Epithelial cell of proximal tubule (primary cell): ENCODE results near the gene UBE2O. TPM values are rescaled to one million over a fixed set of nuclear protein-coding genes. Genes with fewer than 3 reads are reported as not detected.
A peak's percentile ranks its signal among the peaks of the same experiment; 100 is the strongest.

Source experiments
- DNase-seq: peaks from one replicate; pipeline ENCODE4 v3.0.0-alpha.2; 2011; ENCODE audit warnings: low read depth
- H3K4me3 ChIP-seq: 2 replicates; pipeline ENCODE4 v1.5.1; 2011; ENCODE audit warnings: low read depth, mild to moderate bottlenecking, low read length
- CTCF ChIP-seq: conservative IDR thresholded peaks from 2 replicates; pipeline ENCODE4 v1.5.1; 2012; ENCODE audit warnings: low read depth, mild to moderate bottlenecking, low read length
- total RNA-seq: library from RNA; depleted of rRNA; stranded (reverse); fragments of >200 nt; gene quantifications from 2 replicates; pipeline ENCODE4 v1.2.3, GENCODE V29; 2015

The UBE2O gene
- total RNA-seq, 1 donor from 2014 or later: 15.6 TPM

GRCh38 chr17:76492989-76493501, 40.1 kb upstream of the UBE2O start:
- no peak for TF ChIP-seq CTCF
- DNase-seq: no peak
- peak overlapping the region; percentile 21 for H3K4me3 ChIP-seq

DNA sequence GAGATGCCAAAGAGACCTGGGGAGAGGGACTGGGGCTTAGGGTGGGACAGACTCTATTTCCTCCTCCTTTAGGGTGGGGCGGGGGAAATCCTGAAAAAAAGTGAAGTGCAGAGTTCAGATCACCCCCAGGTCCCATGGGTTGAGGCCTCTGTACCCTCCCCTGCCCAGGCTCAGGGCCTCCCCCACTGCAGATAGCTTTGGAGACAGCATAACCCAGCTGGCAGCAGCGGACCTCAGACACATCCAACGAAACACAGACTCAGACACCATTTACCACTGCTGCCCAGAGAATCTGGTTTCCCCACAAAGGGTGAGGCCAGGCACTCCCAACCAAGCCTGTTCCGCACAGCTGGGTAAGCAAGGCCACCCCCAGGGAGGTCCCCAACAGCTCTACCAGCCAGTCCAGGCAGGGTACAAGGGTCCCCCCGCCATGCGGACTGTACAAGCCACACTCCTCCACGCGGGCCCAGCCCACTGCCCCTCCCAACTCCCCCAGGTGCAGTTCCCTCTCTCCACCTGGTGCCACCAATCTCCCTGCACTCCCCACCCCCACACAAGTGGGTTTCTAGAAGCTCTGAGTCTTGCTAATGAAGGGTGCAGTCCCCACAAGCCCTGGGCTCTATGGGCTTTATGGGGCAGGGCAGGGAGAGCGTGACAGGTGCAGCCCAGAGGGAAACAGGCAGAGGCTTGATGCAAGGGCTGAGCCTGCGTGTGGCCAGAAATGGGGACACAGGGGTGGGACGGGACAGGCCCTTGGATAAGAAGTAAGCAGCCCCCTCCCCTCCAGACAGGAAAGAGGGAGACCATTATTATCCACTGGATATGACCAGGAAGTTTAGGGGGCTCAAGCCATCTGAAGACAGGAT, 39.4 kb upstream of the UBE2O start:
- H3K4me3 ChIP-seq: no peak overlapping the region
- TF ChIP-seq CTCF: no peak
- no peak for DNase-seq

- H3K4me3 ChIP-seq: no peak overlapping the region
- no peak for DNase-seq
- no peak for TF ChIP-seq CTCF
These were observed 38.5 kb upstream of the UBE2O start for GRCh38 chr17:76491271-76492122.

GRCh38 chr17:76490112-76490710, 37.3 kb upstream of the UBE2O start:
- TF ChIP-seq CTCF: no peak
- DNase-seq: no peak
- no peak overlapping the region for H3K4me3 ChIP-seq

DNA sequence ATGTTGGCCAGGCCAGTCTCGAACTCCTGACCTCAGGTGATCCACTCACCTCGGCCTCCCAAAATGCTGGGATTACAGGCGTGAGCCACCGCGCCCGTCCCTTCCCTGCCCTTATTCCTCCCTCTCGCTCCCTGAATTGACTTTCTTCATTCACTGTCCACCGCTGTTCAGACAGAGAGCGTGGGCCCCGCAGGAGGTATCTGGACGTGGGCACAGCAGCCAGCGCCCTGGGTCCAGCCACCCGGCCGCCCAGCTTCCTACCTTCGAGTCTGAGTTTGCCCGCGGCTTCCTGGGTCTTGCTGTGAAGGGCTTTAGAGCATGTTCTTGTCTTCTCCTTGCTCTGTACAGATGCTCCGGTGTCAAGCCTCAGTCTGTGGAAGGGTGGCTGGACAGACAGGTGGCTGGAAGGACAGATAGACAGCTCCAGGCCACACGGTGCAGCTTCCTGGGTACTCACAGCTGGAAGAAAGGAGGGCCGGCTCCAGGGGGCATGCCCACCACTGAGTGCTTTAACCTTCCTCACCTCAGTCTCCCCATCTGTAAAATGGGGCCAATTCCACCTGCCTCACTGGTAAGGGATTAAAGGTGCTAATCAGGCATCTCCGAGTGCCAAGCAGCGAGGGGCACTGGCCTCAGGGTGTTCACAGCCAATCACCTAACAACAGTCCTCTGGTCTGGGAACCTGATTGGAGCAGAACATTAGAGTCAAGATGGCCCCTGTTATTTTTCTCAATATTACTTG, 34.7 kb upstream of the UBE2O start:
- no peak for TF ChIP-seq CTCF
- DNase-seq: no peak
- H3K4me3 ChIP-seq: no peak overlapping the region

GRCh38 chr17:76485569-76485968, 32.6 kb upstream of the UBE2O start:
- no peak overlapping the region for H3K4me3 ChIP-seq
- no peak for DNase-seq
- TF ChIP-seq CTCF: no peak
